GM18498 (cell line): Measurements from ENCODE around the gene PROSER3.
"Not testable (repeated sequence)": the region's sequence is repeated elsewhere in the genome, so short reads cannot be mapped to it uniquely, and the experiment has no call there.

Source experiments
- ATAC-seq: cut with Tn5 transposase; IDR thresholded peaks from one replicate; pipeline ENCODE4 v1.9.1; 2021; ENCODE audit warnings: mild to moderate bottlenecking, moderate library complexity; ENCODE audit not compliant: unreplicated experiment

PROSER3 gene

DNA sequence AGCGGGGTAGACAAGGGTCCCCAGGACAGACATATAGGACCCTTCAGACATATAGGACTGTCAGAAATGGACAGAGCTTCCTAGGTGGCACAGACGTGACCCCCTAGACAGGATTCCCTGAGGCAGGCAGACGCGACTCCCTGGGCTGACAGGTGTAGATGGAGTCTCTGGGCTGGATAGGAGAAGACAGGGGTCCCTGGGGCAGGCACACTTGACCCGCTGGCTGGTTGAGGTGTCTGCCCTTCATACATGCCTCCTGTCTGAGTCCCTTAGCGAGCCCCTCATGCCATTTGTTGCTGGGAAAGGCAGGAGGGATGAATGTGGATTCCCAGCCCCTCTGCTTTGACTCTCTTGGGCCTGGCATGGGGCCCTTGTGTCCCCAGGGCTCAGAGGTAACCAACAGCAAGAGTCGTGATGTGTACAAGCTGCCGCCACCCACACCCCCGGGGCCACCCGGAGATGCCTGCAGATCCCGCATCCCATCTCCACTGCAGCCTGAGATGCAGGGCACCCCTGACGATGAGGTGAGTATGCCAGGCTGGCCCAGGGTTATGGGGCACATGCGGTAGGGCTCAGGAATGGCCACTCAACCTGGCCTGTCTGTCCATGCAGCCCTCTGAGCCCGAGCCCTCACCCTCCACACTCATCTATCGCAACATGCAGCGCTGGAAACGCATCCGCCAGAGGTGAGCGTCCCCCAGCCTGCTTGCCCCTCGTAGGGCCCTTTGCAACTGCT is 4.2 kb upstream of the PROSER3 start:
- ATAC-seq = no peak

DNA sequence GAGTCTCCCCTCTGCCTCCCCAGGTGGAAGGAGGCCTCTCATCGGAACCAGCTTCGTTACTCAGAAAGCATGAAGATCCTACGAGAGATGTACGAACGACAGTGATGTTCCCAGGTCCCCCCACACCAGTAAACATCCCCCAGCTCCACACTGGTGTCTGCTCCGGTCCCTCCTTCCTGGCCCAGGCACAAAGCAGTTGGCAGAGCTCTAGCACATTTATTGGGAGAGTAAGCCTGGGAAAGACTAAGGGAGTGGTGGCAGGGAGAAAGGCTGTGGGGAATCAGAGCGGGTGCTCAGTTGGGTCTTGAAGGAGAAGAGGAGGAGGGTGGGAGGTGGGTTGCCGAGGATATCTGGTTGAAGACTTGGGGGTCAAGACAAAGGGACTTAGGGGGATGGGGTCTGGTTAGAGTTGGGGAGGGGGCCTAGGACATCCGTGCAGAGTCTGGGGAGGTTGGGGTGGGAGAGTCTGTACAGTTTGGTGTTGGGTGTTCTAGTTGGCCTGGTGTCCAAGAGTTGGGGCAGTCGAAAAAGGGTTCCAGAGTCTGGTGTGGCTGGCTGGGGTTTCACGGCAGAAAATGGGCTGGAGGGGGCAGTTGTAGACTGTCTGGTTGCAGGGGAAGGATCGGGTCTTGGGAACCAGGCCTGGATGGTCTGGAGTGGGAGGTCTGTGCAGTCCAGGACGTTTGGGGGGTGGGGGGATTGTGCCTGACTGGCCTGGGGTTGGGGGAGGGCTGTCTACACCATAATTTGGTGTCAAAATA is 3.4 kb upstream of the PROSER3 start:
- ATAC-seq = no peak

DNA sequence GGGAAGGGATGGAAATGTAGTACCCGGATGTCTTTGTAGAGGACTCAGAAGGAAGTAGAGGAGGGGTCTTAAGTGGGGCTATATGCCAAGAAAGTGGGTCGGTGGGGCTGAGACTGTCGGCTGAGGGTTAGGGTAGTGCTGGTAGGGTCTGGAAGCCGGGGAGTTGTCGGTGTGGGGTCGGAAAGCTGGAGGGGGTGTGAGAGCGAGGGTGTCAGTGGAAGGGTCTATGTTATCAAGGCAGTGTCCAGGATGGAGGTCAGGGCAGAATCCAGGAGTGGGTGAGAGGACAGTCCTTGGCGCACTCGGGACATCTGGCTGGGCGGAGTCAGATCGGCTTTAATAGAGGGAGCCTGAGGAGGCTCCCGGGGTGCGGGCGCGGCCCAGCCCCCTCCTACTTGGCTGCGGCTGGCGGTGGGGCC is 2.8 kb upstream of the PROSER3 start:
- no peak for ATAC-seq

DNA sequence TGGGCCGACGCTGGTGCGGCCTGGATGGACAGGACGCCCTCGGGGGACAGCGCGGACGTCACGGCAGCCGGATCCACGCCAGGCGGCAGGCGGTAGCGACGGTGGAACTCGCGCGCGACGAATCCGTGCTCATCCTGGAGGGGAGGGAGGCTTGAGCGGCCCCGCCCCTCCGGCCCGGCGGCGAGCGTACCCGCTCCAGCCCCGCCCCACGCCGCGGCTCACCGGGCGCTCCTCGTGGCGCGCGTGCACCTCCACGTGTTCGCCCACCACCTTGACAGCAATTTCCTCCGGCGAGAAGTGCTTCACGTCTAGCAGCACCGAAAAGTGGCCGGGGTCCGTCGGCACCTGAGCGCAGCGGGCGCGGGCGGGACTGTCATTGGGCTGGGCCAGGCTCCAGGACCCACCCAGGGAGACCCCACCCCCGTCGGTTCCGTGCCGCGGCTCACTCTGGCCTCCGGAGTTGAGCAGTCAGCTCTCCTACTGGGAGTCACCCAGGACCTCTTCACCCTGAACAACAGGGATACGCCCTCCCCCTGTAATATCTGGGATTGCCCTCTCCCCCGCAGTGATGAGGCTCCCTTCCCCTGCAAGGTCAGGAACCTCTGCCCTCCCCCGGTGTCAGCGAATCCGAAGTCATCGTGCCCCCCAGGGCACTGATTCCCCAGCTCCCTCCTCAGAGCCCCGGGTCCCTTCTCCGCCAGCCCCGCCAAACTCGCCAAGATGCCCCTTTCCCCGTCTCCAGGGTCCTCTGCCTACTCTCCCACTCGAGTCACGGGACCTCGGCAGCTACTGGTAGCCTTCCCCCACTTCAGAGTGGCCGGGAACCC is 2.2 kb upstream of the PROSER3 start:
- no peak for ATAC-seq

GRCh38 chr19:35756377-35757230 is 1.4 kb upstream of the PROSER3 start, which contains the start of gene HSPB6:
TSS of gene HSPB6 (minus strand) at chr19:35757029. CDS start at chr19:35757008, 21 bp downstream.
- no peak for ATAC-seq

- ATAC-seq = no peak
These were observed 686 bp upstream of the PROSER3 start for GRCh38 chr19:35757231-35757748.

DNA sequence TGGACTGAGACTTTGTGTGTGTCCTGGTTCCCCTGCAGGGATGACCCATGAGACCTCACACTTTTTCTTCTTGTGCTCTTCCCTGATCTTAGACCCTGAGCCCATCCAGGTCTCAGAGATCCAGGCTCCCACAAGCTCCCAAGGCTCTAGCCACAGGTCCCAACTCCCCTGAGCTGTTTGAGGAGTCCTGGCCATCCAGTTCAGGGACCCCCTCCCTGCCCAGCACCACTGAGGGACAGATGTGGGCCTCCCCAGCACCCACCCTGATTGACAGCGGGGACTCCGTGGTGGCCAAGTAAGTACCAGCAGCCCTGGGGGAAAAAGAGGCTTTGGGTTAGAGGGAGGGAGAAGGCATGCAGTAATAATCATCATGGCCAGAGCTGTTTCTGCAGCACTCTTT is 1.7 kb downstream of the PROSER3 start:
- no peak for ATAC-seq

DNA sequence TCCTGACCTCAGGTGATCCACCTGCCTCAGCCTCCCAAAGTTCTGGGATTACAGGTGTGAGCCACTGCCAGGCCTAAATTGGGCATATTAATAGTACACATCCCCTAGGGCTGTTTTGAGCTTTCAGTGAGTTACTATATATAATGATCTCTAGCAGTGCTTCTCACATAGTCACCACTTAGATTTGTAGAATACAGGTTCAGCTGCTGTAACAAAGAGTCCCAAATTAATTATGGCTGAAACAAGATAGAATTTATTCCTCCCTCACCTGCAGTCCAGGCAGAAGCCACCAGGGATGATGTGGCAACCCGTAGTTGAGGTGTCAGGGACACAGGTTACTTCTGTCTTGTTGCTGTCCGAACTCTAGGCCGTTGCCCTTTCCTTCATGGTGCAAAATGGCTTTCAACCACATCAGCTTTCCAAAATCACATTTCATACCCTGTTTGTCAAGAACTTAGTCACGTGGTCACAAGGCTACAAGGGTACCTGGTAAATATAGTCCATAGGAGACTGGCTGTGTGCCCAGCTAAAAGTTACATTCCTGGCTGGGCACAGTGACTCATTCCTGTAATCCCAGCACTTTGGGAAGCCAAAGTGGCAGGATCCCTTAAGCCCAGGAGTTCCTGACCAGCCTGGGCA is 2.9 kb downstream of the PROSER3 start:
- ATAC-seq = no peak

DNA sequence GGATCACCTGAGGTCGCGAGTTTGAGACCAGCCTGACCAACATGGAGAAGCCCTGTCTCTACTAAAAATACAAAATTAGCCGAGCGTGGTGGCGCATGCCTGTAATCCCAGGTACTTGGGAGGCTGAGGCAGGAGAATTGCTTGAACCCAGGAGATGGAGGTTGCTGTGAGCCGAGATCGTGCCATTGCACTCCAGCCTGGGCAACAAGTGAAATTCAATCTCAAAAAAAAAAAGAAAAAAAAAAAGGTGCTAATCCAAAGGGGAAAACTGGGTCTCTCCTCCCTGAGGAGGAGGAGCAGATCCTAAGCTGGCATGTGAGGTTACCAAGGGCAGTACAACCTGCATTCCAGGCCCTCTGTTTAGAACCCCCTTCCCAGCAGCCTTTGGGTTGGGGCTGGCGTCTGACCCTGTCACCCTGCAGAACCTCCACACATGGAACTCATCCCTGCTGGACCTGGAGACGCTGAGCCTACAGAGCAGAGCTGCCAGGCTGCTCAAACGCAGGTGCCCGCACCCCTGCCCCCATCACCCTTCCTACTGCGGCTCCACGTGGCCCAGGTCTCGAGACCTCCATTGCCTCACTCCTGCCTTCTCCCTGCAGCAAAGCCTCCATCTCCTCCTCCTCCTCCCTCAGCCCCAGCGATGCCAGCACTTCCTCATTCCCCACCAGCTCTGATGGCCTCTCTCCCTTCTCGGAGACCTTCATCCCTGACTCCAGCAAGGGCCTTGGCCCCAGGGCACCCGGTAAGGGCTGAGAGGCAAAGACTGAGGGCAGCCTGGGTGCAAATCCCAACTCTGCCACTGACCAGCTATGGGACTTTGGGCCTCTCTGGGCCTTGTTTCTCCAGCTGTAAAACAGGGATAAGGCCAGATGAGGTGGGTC is 6.7 kb downstream of the PROSER3 start:
- ATAC-seq = no peak

- ATAC-seq = no peak
These were observed 8.7 kb downstream of the PROSER3 start for GRCh38 chr19:35766571-35767104.

- ATAC-seq = no peak
These were observed 9.5 kb downstream of the PROSER3 start for GRCh38 chr19:35767288-35768081.

DNA sequence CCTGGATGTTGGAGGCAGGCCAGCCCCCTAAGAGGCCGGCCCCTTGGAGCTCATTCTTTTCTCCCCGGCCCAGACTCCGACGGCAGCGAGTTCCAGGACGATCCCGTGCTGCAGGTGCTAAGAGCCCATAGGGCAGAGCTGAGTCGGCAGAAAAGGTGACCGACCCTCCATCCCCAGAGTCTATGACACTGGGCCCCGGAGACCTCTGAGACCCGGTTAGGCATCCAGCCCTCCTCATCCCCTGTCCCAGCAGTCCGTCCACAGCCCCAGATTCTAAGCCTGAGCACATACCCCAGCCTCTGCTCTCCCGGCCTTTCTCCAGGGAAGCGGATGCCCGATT is 10.1 kb downstream of the PROSER3 start:
- ATAC-seq = no peak

- not testable (repeated sequence) for ATAC-seq
These were observed 14.4 kb downstream of the PROSER3 start for GRCh38 chr19:35772362-35772761.

- ATAC-seq = no peak
These were observed 15.2 kb downstream of the PROSER3 start for GRCh38 chr19:35773020-35773806.

- ATAC-seq = no peak
These were observed 16.5 kb downstream of the PROSER3 start for GRCh38 chr19:35774274-35775045.

DNA sequence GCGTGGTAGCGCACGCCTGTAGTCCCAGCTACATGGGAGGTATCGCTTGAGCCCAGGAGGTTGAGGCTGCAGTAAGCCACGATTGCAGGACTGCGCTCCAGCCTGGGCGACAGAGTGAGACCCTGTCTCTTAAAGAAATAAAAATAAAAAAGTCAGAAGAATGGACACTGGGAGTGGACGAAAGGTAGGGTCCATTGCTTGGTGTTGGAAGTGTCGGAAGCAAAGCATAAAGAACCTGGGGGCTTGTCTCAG is 17.0 kb downstream of the PROSER3 start:
- ATAC-seq = no peak
